Keratinocyte (primary cell): ENCODE results near the gene OAT. TPM values are rescaled to one million over a fixed set of nuclear protein-coding genes. Genes with fewer than 3 reads are reported as not detected.

Experiments
- DNase-seq: peaks from one replicate; pipeline ENCODE4 v3.0.0-alpha.2; 2011; ENCODE audit warnings: low read depth, missing footprints, low spot score
- FAIRE-seq: peaks from 2 replicates; lab custom pipeline; 2011; peaks lifted over from hg19 to GRCh38; lab: Jason Lieb, UNC
- H2AFZ ChIP-seq: 2 replicates; pipeline ENCODE4 v1.6.0; 2012; ENCODE audit warnings: low read length, control low read depth, inconsistent platforms; ENCODE audit not compliant: control insufficient read depth
- H3K27ac ChIP-seq: 2 replicates; pipeline ENCODE4 v1.5.1; 2011; ENCODE audit warnings: low read length; ENCODE audit not compliant: control insufficient read depth, insufficient read depth
- H3K27me3 ChIP-seq: 3 replicates; pipeline ENCODE4 v1.6.0; 2011; ENCODE audit warnings: low read length; ENCODE audit not compliant: control insufficient read depth, insufficient read depth; ENCODE audit errors: extremely low read depth
- H3K36me3 ChIP-seq, 2 experiments: 2 replicates in 1 of 2; 3 replicates in 1 of 2; pipeline ENCODE4 v1.5.1; 2011; ENCODE audit warnings: low read length in 2 of 2, mild to moderate bottlenecking in 1 of 2; ENCODE audit not compliant: control insufficient read depth in 2 of 2, insufficient read depth in 2 of 2; ENCODE audit errors: extremely low read depth in 1 of 2
- H3K4me1 ChIP-seq: 3 replicates; pipeline ENCODE4 v1.5.1; 2011; ENCODE audit warnings: low read length; ENCODE audit not compliant: control insufficient read depth, insufficient read depth; ENCODE audit errors: extremely low read depth
- H3K4me2 ChIP-seq: 3 replicates; pipeline ENCODE4 v1.6.0; 2011; ENCODE audit warnings: low read depth, low read length; ENCODE audit not compliant: control insufficient read depth, insufficient read depth; ENCODE audit errors: extremely low read depth
- H3K4me3 ChIP-seq, 3 experiments: fragments of 200-600 bp in 1 of 3; sonication (generic) in 1 of 3; 2 replicates in 2 of 3; 3 replicates in 1 of 3; pipeline ENCODE4 v1.5.1; 2011 to 2016; ENCODE audit warnings: low read length in 3 of 3, mild to moderate bottlenecking in 3 of 3, control low read depth in 2 of 3, inconsistent platforms in 1 of 3, low read depth in 1 of 3, mixed read lengths in 1 of 3, mixed run types in 1 of 3, moderate library complexity in 1 of 3; ENCODE audit not compliant: control insufficient read depth in 2 of 3, insufficient read depth in 2 of 3; ENCODE audit errors: extremely low read depth in 1 of 3
- H3K79me2 ChIP-seq: 2 replicates; pipeline ENCODE4 v1.6.0; 2012; ENCODE audit warnings: low read length; ENCODE audit not compliant: control insufficient read depth, insufficient read depth
- H3K9ac ChIP-seq: 3 replicates; pipeline ENCODE4 v1.6.0; 2011; ENCODE audit warnings: low read length; ENCODE audit not compliant: control insufficient read depth, insufficient read depth; ENCODE audit errors: extremely low read depth
- H3K9me1 ChIP-seq: 3 replicates; pipeline ENCODE4 v1.6.0; 2011; ENCODE audit warnings: low read length; ENCODE audit not compliant: control insufficient read depth, insufficient read depth; ENCODE audit errors: extremely low read depth
- H3K9me3 ChIP-seq: 2 replicates; pipeline ENCODE4 v1.5.1; 2012; ENCODE audit warnings: low read depth, low read length; ENCODE audit not compliant: control insufficient read depth
- H4K20me1 ChIP-seq: 3 replicates; pipeline ENCODE4 v1.6.0; 2011; ENCODE audit warnings: low read length; ENCODE audit not compliant: control insufficient read depth, insufficient read depth; ENCODE audit errors: extremely low read depth
- CTCF ChIP-seq, 3 experiments: IDR thresholded peaks in 1 of 3; conservative IDR thresholded peaks in 1 of 3; optimal IDR thresholded peaks in 1 of 3; 2 replicates in 2 of 3; 3 replicates in 1 of 3; pipeline versions ENCODE3 to v1.5.1; 2011; ENCODE audit warnings: low read length in 3 of 3, mild to moderate bottlenecking in 3 of 3, moderate library complexity in 2 of 3, control low read depth in 1 of 3, inconsistent platforms in 1 of 3; ENCODE audit not compliant: insufficient read depth in 2 of 3; ENCODE audit errors: extremely low read depth in 1 of 3
- EZH2 ChIP-seq: IDR thresholded peaks from one replicate; pipeline ENCODE4 v1.6.1; 2012; ENCODE audit warnings: inconsistent platforms, mild to moderate bottlenecking, low read length, moderate library complexity
- dilution Hi-C: fragments of 300-500 bp; cut with MboI; formaldehyde crosslinking; loops from one replicate; pipeline ENCODE4 v1.7.0; 2020; ENCODE audit warnings: low sequenced_read_pairs; ENCODE audit not compliant: extremely low pct_ligation_motif_present
- polyA plus RNA-seq, 5 experiments: library from polyadenylated mRNA; depleted of rRNA in 3 of 5; stranded (reverse) in 3 of 5; stranded (forward) in 1 of 5; unstranded in 1 of 5; fragments of >200 nt; gene quantifications; 1 replicate in 1 of 5; 2 replicates in 3 of 5; 3 replicates in 1 of 5; pipeline versions ENCODE4 v1.2.1 to v1.2.3, GENCODE V29; 2011 to 2012; ENCODE audit warnings: missing spikeins in 2 of 5, low read depth in 1 of 5, low replicate concordance in 1 of 5

Gene OAT
- polyA plus RNA-seq, 1 donor (not counting 4 experiments of a cell fraction or from before 2014, with no cell fraction given) = 528 TPM

GRCh38 chr10:124369066-124369465 lies 49.7 kb downstream of the OAT start:
- H3K9me3 ChIP-seq = no peaks in the 10 kb centered on the region
- no peak overlapping the region for H3K4me3 ChIP-seq
- H2AFZ ChIP-seq = no peak overlapping the region
- H3K9me1 ChIP-seq = no peaks in the 10 kb centered on the region
- no peaks in the 10 kb centered on the region for H3K36me3 ChIP-seq
- H3K27me3 ChIP-seq = peaks cover 11% of the 10 kb centered on the region
- H3K4me2 ChIP-seq = no peak overlapping the region
- dilution Hi-C loops = no loop called here
- no peaks in the 10 kb centered on the region for H4K20me1 ChIP-seq
- FAIRE-seq (no peak), DNase-seq (no peak)
- TF ChIP-seq CTCF (optimal IDR thresholded peaks at IDR 0.05 in 1 of 3, IDR thresholded peaks at IDR 0.05 in 1 of 3, conservative IDR thresholded peaks at IDR 0.05 in 1 of 3; ENCODE audit: extremely low read depth in 1 of 3, insufficient read depth in 2 of 3, low read length in 3 of 3) (no peak), EZH2 (no peak)
- no peak overlapping the region for H3K27ac ChIP-seq
- peaks cover 9% of the 10 kb centered on the region for H3K4me1 ChIP-seq
- no peaks in the 10 kb centered on the region for H3K79me2 ChIP-seq
- no peak overlapping the region for H3K9ac ChIP-seq

- Histone ChIP-seq H3K4me3 (no peak overlapping the region), H2AFZ (no peak overlapping the region), H3K79me2 (no peaks in the 10 kb centered on the region), H3K9me1 (no peaks in the 10 kb centered on the region), H3K4me2 (no peak overlapping the region), H4K20me1 (no peaks in the 10 kb centered on the region), H3K9me3 (no peaks in the 10 kb centered on the region), H3K4me1 (peaks cover 9% of the 10 kb centered on the region), H3K9ac (no peak overlapping the region), H3K27me3 (peaks cover 11% of the 10 kb centered on the region), H3K36me3 (no peaks in the 10 kb centered on the region), H3K27ac (no peak overlapping the region)
- FAIRE-seq = no peak
- no peak for TF ChIP-seq CTCF (optimal IDR thresholded peaks at IDR 0.05 in 1 of 3, IDR thresholded peaks at IDR 0.05 in 1 of 3, conservative IDR thresholded peaks at IDR 0.05 in 1 of 3; ENCODE audit: extremely low read depth in 1 of 3, insufficient read depth in 2 of 3, low read length in 3 of 3)
- no peak for TF ChIP-seq EZH2
- dilution Hi-C loops = no loop called here
- no peak for DNase-seq
Observed at GRCh38 chr10:124367936-124368335, 50.8 kb downstream of the OAT start.
